ENCODE results near the gene ATOSA. TPM values are rescaled to one million over a fixed set of nuclear protein-coding genes. Genes with fewer than 3 reads are reported as not detected.
A peak's percentile ranks its signal among the peaks of the same experiment; 100 is the strongest.

ATOSA gene, protein sequence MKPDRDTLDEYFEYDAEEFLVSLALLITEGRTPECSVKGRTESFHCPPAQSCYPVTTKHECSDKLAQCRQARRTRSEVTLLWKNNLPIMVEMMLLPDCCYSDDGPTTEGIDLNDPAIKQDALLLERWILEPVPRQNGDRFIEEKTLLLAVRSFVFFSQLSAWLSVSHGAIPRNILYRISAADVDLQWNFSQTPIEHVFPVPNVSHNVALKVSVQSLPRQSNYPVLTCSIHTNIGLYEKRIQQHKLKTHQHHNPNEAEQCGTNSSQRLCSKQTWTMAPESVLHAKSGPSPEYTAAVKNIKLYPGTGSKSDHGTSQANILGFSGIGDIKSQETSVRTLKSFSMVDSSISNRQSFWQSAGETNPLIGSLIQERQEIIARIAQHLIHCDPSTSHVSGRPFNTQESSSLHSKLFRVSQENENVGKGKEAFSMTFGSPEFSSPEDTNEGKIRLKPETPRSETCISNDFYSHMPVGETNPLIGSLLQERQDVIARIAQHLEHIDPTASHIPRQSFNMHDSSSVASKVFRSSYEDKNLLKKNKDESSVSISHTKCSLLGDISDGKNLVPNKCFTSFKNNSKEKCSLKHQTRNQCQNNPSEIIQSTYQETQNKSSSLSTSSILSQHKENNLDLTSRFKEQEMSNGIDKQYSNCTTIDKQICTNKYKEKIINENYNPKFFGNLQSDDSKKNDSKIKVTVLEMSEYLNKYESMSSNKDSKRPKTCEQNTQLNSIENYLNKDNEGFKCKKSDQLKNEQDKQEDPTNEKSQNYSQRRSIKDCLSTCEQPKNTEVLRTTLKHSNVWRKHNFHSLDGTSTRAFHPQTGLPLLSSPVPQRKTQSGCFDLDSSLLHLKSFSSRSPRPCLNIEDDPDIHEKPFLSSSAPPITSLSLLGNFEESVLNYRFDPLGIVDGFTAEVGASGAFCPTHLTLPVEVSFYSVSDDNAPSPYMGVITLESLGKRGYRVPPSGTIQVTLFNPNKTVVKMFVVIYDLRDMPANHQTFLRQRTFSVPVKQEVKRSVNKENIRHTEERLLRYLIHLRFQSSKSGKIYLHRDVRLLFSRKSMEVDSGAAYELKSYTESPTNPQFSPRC
- total RNA-seq, result 10 to 100 TPM in 1 of 3 donors, 1 to 10 TPM in 2; 6.8 to 12.2 (median 8.1) TPM

DNA sequence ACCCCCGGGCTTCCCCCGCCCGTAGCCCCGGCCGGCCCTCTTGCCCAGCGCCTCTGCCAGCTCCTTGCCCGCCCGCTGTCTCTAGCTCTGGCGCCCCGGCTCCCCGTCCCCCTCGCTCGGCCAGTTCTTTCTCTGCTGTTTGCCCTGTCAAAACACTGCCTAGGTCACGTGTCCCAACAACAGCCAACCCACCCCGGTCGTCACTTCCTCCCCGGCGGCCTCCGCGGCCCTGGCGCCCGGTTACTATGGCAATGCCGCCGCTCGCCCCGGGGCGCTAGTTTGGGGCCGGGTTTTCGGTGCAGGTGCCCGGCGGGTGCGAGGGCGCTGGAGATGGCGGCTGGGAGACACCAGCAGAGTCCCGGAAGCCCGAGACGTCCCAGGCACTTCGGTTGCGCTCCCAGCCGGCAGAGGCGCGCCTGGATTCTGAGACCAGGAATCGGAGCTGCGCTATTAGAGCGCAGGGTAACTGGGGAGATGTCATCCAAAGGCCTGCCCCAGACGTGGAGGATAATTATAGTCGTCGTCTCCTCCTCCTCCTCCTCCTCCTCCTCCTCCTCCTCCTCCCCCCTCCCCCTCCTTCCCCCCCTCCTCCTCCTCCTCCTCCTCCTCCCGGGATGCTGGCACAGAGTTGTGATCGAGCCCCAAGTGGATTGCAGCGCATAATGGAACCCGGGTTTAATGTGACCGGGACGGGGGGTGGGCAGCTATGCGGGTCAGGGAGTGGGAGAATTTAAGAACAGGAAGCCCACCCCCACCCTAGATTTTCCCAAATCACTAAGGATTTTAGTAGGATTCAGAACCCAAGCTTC lies at the start of gene ATOSA:
TSS of gene ATOSA (minus strand) at position 157 of the 809 bp plus-strand sequence. CDS start 1,367 bp downstream, outside the sequence.
- no peaks in the 10 kb centered on the region for H3K9me3 Mint-ChIP-seq
- H3K36me3 Mint-ChIP-seq (ENCODE audit: insufficient read depth), result no peaks in the 10 kb centered on the region
- peak; percentile 82 for DNase-seq
- peaks cover 50% of the 10 kb centered on the region for H3K4me1 Mint-ChIP-seq (ENCODE audit: low read depth)
- no peaks in the 10 kb centered on the region for H3K27me3 Mint-ChIP-seq (ENCODE audit: low read depth)
- ATAC-seq, result peak; percentile 87 to 89
- H3K4me3 Mint-ChIP-seq, result peak within 1 kb of the TSS; percentile 93

DNA sequence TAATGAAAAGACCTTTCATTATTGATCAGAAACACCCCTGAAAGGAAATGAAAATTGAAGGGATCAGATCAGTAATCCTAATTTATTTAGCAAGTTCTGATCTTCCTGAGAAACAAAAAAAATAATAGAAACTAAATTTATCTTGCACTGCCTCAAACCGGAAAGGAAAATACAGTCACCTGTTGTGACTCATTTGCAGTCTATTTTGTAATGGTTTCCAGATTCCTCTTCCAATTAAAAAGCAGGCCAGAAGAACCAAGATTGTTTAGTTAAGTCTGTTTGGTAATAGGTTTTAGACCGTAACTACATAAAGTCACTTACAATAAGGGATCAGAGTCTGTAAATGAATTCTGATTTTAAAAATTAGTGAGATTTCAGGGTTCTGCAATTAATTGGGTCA lies 49.7 kb upstream of the ATOSA start:
- peaks cover 25% of the 10 kb centered on the region for H3K4me1 Mint-ChIP-seq (ENCODE audit: low read depth)
- no peaks in the 10 kb centered on the region for H3K9me3 Mint-ChIP-seq
- DNase-seq (no peak), ATAC-seq (no peak)
- no peak overlapping the region for H3K4me3 Mint-ChIP-seq
- H3K27me3 Mint-ChIP-seq (ENCODE audit: low read depth), result no peaks in the 10 kb centered on the region
- no peaks in the 10 kb centered on the region for H3K36me3 Mint-ChIP-seq (ENCODE audit: insufficient read depth)

DNA sequence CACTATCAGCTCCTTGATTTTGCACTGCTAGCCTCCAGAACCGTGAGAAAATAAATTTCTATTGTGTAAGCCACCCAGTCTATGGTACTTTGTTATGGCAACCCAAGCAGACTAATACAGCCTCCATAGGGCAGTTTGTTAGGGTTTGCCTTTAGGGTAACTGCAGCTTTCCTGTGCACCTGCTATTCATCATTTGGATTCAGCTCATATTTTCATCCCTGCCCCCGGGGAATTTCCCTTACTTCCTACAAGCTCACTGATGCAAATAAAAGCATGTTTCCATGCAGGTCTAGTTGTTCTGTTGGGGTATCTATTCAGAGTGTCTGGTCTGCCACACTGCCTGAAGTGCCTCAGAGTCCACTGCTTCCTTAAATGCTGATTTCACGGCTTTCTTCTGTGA lies 48.6 kb upstream of the ATOSA start:
- H3K4me3 Mint-ChIP-seq, result no peak overlapping the region
- no peak for DNase-seq
- no peak for ATAC-seq
- no peaks in the 10 kb centered on the region for H3K36me3 Mint-ChIP-seq (ENCODE audit: insufficient read depth)
- peaks cover 25% of the 10 kb centered on the region for H3K4me1 Mint-ChIP-seq (ENCODE audit: low read depth)
- H3K9me3 Mint-ChIP-seq, result no peaks in the 10 kb centered on the region
- H3K27me3 Mint-ChIP-seq (ENCODE audit: low read depth), result no peaks in the 10 kb centered on the region

DNA sequence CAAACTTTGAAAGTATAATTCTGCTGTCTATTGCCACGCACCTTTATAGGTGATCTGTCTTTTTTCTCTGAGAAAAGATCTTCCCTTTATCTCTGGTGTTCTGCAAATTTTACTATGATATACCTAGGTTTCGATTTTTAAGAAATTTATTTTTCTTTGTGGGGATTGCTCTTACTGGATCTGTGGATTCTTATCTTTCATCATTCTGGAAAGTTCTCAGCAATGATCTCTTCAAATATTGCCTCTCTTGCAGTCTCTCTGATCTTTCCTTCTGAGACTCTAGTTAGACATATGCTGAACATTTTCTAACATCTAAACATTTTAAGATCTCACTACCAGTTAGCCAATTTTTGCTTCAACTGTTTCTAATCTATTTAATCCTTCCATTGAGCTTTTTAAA lies 47.0 kb upstream of the ATOSA start:
- ATAC-seq, result no peak
- DNase-seq, result no peak
- Mint-ChIP-seq H3K27me3 (ENCODE audit: low read depth) (no peaks in the 10 kb centered on the region), H3K4me1 (ENCODE audit: low read depth) (peaks cover 21% of the 10 kb centered on the region), H3K36me3 (ENCODE audit: insufficient read depth) (no peaks in the 10 kb centered on the region), H3K4me3 (no peak overlapping the region), H3K9me3 (no peaks in the 10 kb centered on the region)

DNA sequence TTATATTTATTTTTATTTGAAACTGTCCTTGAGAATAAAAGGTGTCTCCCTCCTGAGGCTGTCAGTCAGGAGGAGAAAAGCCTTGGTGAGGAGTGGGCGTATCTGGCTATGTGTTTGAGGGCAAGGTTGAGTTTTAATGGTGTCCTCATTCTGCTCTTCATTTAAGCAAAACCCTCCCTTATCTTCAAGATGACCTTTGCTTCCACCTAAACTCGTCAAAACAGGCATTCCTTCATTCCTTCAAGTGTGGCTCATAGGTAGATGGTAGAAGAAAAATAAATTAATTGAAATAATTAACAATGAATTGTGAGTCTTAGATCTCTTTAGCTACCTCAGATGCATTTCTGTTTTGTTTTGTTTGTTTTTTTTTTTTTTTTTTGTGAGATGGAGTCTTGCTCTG lies 39.4 kb upstream of the ATOSA start:
- no peaks in the 10 kb centered on the region for H3K36me3 Mint-ChIP-seq (ENCODE audit: insufficient read depth)
- no peak for DNase-seq
- no peaks in the 10 kb centered on the region for H3K27me3 Mint-ChIP-seq (ENCODE audit: low read depth)
- H3K9me3 Mint-ChIP-seq, result no peaks in the 10 kb centered on the region
- H3K4me3 Mint-ChIP-seq, result no peak overlapping the region
- no peak for ATAC-seq
- no peaks in the 10 kb centered on the region for H3K4me1 Mint-ChIP-seq (ENCODE audit: low read depth)

DNA sequence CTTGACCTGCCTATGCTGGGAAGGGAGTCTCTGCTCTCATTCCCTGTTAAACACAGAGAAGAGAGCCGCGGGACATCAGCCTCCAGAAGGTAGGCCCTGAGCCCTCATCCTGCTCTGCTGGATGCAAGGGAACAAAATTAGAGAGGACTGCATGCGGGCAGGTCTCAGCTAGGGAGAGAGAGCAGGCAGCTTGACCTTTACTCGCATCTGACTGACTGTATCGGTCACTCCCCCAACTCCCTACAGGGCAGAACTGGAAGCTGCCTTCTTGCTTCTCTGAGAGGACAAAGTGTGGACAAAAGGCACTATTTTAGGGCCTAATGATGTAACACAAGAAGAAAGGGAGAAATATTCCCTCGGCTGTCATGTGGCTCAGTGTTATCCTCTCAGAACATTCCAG lies 38.7 kb upstream of the ATOSA start:
- no peaks in the 10 kb centered on the region for H3K27me3 Mint-ChIP-seq (ENCODE audit: low read depth)

DNA sequence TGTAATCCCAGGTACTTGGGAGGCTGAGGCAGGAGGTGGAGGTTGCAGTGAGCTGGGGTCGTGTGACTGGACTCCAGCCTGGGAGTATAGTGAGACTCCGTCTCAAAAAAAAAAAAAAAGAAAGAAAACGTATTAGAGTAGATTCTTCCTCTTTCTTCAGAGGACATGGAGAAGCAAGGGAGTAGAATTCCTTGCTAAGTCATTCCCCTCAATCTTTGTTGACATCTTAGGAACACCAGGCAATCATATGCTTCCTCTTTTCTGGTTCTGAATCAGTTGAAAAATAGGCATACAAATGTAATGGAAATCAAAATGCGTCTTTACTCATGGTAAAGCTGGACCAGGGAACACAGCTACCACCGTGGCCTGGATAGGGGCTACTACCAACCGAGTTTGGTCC lies 38.3 kb upstream of the ATOSA start:
- DNase-seq (no peak), ATAC-seq (no peak)
- Mint-ChIP-seq H3K4me3 (no peak overlapping the region), H3K4me1 (ENCODE audit: low read depth) (no peaks in the 10 kb centered on the region), H3K9me3 (no peaks in the 10 kb centered on the region), H3K27me3 (ENCODE audit: low read depth) (no peaks in the 10 kb centered on the region), H3K36me3 (ENCODE audit: insufficient read depth) (no peaks in the 10 kb centered on the region)

More for the DNA sequence above, 38.7 kb upstream of the ATOSA start:
- Mint-ChIP-seq H3K4me1 (ENCODE audit: low read depth) (no peaks in the 10 kb centered on the region), H3K4me3 (no peak overlapping the region), H3K9me3 (no peaks in the 10 kb centered on the region), H3K36me3 (ENCODE audit: insufficient read depth) (no peaks in the 10 kb centered on the region)
- DNase-seq (no peak), ATAC-seq (no peak)

DNA sequence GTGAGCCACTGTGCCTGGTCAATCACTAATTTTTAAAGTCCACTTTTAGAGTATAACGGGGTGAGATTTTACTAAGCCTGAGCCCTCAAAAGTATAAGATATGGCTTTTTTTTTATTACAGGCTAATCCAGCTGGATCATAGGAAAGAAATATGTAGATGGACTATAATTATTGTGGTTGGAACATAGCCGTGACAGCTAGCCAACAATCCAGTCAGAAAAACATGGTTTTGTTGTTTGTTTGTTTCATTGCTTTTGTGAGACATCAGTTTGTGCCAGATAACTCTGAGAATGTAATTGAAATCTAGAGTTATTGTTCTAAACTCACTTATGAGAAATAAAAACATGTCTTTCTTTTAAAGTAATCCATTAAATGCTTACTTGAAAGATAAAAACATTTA lies 37.3 kb upstream of the ATOSA start:
- ATAC-seq, result no peak
- DNase-seq, result no peak

DNA sequence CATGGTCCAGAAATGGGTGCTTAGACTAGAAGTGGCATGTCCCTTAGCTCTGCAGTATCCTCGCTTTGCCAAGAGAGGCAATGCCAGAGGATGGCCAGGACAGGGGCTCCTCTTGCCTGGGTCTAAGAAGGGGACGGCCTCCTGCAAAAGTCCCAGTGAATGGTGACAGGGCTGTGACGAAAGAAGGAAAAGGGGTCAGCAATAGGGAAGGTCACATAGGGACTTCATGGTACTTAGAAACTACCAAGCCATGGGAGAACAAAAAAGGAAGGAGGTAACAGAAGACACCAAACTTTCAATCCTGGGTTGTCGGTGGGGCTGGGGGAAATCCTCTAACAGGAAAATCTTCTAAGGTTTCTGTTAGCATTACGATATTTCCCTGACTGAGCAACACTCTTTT lies 36.2 kb upstream of the ATOSA start:
- H3K9me3 Mint-ChIP-seq, result no peaks in the 10 kb centered on the region
- ATAC-seq (no peak), DNase-seq (no peak)
- peaks cover 4% of the 10 kb centered on the region for H3K4me1 Mint-ChIP-seq (ENCODE audit: low read depth)
- no peaks in the 10 kb centered on the region for H3K36me3 Mint-ChIP-seq (ENCODE audit: insufficient read depth)
- H3K27me3 Mint-ChIP-seq (ENCODE audit: low read depth), result no peaks in the 10 kb centered on the region
- no peak overlapping the region for H3K4me3 Mint-ChIP-seq

More for the DNA sequence above, 37.3 kb upstream of the ATOSA start:
- H3K4me1 Mint-ChIP-seq (ENCODE audit: low read depth), result no peaks in the 10 kb centered on the region
- H3K36me3 Mint-ChIP-seq (ENCODE audit: insufficient read depth), result no peaks in the 10 kb centered on the region
- H3K27me3 Mint-ChIP-seq (ENCODE audit: low read depth), result no peaks in the 10 kb centered on the region
- no peaks in the 10 kb centered on the region for H3K9me3 Mint-ChIP-seq
- no peak overlapping the region for H3K4me3 Mint-ChIP-seq

DNA sequence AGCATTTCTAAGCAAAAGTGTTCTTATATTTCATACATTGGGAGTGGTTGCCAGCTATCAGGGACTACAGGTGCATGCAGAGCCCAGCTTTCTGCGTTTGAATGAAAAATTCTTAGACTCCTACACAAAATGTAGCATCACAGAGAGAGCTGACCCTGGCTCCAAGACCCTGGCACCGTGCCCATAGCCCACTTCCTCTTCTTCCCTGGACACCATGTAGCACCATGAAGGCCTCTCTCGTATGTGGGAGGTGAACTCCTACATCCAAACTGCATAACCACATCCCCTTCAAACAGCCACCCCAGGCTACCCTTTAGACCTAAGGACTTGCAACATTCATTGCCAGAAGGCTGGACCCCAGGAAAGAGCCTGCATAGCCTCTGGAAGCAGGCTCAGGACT lies 35.8 kb upstream of the ATOSA start:
- DNase-seq (no peak), ATAC-seq (no peak)
- H3K4me3 Mint-ChIP-seq, result no peak overlapping the region
- peaks cover 5% of the 10 kb centered on the region for H3K4me1 Mint-ChIP-seq (ENCODE audit: low read depth)
- H3K27me3 Mint-ChIP-seq (ENCODE audit: low read depth), result no peaks in the 10 kb centered on the region
- no peaks in the 10 kb centered on the region for H3K36me3 Mint-ChIP-seq (ENCODE audit: insufficient read depth)
- H3K9me3 Mint-ChIP-seq, result no peaks in the 10 kb centered on the region

DNA sequence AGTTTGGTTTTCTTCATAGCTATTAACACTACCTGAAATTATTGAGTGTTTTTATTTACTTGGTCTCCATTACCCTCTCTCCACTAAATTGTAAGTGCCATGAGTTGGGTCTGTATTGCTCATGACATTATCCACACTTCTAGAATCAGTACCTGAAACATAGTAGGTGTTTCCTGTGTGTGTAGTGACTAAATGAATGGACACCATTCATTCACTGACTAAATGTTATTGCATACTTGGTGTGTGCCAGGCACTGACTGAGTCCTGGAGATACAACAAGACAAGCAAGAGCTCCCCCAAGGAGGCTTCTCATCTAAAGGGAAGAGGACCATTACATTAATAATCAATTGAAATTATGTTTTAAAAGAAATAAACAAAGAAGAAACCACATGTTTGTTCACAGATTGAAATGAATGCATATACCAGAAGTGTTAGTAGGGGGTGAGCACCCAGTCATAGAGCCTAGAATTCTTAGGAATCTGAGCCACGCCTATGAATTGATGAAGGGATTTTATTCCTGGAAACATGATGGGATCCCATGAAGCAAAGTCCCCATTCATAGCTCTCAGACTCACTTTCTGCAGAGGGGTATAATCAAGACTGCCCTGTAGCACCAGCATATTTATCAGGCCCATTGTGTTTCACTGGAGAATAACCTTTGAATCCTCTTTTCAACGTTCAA lies 31.7 kb upstream of the ATOSA start:
- Mint-ChIP-seq H3K36me3 (ENCODE audit: insufficient read depth) (no peaks in the 10 kb centered on the region), H3K4me3 (no peak overlapping the region), H3K4me1 (ENCODE audit: low read depth) (peaks cover 5% of the 10 kb centered on the region), H3K9me3 (no peaks in the 10 kb centered on the region), H3K27me3 (ENCODE audit: low read depth) (no peaks in the 10 kb centered on the region)
- peak in 1 of 2 donors; percentile 73 for ATAC-seq
- DNase-seq, result no peak

DNA sequence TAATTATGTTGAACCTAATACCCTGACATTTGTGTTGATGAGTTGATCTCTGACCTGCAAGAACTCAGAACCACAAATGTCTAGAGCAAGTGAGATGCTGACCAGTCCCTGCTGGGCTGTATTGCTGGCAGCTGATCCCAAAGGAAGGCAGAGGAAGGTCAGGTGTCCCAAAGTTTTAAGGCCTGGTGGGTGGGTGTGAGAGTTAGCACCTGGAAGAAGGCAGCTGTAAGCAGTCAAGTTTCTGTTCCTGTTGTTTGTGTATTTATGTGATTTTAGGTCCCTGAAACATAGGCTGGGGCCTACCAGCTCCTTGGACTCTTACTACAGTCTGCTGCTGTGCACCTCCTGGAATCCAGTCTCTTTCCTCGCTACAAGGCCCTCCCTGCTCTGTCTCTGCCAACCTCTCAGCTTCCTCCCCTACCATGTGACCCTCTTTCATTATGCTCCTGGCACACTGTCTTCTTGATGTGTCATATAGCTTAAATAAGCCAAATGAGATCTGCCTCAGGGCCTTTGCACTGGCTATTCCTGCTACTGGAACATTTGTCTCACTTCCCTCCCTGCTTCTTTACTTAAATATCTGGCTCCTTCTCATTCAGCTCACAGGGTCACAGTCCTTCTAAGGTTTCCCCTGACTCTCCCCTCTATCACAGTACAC lies 31.0 kb upstream of the ATOSA start:
- no peaks in the 10 kb centered on the region for H3K36me3 Mint-ChIP-seq (ENCODE audit: insufficient read depth)
- no peaks in the 10 kb centered on the region for H3K9me3 Mint-ChIP-seq
- H3K4me1 Mint-ChIP-seq (ENCODE audit: low read depth), result peaks cover 5% of the 10 kb centered on the region
- no peaks in the 10 kb centered on the region for H3K27me3 Mint-ChIP-seq (ENCODE audit: low read depth)
- H3K4me3 Mint-ChIP-seq, result no peak overlapping the region
- ATAC-seq (no peak), DNase-seq (no peak)

Data from activated T-cell treated with anti-CD3 and anti-CD28 coated beads, Interleukin-2, amount 50 U/mL, for 4 hours (primary cell).